Fibroblast of skin of right biceps (primary cell): ENCODE results near the gene EPS15.
"Not testable (repeated sequence)": the region's sequence is repeated elsewhere in the genome, so short reads cannot be mapped to it uniquely, and the experiment has no call there.

Source experiments
- DNase-seq: peaks from one replicate; pipeline ENCODE4 v3.0.0-alpha.2; 2013

Gene EPS15

DNA sequence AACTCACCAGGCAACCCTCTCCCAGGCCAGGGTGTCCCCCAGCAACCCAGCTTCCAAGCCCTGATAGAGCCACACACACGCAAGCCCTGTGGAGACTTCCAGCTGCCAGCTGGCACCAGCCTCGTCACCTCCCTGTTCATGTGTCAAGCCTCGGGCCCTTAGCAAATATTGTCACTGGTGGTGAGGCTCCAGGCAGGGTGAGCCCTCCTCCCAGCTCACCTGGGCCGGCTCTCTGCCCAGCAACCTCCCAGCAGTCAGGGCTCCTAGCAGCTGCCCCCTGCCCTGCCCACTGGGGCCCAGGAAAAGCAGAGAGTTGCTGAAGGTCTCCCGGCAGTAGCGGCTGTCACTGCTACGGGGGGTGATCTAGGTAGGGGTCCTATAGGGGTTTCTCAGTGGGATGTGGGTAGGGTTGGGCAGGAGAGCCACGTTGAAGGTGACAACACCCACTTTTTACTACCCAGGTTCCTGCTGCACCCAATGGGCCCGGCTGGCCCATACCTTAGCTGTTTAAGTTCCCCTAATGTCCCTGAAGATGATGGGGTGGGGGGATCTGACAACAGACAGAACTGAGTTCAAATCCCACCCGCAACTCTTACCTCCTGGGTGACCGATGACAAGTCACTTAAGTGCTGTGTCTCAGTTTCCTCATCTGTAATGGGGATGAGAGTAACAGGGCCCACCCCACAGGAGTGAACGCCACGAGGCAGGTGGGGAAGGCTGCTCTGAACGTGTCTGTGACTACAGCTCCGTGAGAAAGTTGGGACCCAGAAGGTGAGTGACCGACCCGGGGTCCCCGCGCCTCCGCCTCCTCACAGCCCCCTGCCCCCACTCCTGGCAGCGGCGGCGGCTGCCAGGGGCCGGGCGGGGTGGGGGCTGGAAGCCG lies 189.4 kb downstream of the EPS15 start:
- DNase-seq = no peak

- DNase-seq = no peak
Measured at GRCh38 chr1:51328926-51329325, 190.1 kb downstream of the EPS15 start.

- DNase-seq = peak; percentile 65
Measured at GRCh38 chr1:51328279-51328678, 190.8 kb downstream of the EPS15 start.

DNA sequence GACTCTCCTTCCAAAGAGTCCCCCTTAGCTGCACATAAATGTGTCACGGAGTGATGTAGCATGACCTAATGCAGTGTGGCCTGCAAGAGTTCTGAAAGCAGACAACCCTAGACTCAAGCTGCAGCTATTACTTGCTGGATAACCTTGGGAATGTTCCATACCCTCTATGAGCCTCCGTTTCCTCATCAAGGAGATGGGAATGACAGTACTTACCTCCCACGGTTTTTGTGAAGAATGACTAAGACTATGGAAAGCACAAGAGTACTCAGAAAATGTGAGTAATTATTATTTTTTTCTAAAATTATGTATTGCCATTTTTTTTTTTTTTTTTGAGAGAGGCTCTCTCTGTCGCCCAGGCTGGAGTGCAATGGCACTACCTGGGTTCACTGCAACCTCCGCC lies 191.7 kb downstream of the EPS15 start:
- peak; percentile 59 for DNase-seq

GRCh38 chr1:51326839-51327238 lies 192.2 kb downstream of the EPS15 start:
- no peak for DNase-seq

GRCh38 chr1:51325878-51326755 lies 192.9 kb downstream of the EPS15 start:
- DNase-seq = no peak

DNA sequence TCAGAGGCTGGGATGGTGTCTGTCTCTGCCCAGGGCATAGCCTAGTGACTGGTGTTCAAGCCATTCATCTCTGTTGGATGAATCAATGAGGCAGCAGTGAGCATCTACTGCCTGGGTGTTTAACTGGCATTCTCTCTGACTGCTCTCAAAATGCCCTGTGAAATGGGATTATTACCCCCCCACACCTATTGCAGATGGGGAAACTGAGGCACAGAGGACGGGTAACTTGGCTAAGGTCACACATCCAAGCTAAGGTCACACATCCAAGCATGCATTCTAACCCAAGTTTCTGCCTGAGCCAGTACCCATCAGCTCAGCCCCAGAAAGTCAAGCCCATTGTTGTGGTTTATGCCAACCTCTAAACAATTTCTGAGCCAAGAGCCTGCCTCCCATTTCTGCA lies 193.7 kb downstream of the EPS15 start:
- DNase-seq = no peak

DNA sequence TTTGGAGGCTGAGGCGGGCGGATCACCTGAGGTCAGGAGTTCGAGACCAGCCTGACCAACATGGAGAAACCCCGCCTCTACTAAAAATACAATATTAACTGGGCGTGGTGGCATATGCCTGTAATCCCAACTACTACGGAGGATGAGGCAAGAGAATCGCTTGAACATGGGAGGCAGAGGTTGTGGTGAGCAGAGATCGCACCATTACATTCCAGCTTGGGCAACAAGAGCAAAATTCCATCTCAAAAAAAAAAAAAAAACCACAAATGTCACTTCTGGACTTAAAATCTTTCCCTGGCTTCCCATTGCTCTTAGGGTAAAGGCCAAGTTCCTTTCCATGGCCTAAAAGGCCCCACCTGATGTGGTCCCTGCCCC lies 194.1 kb downstream of the EPS15 start:
- not testable (repeated sequence) for DNase-seq

DNA sequence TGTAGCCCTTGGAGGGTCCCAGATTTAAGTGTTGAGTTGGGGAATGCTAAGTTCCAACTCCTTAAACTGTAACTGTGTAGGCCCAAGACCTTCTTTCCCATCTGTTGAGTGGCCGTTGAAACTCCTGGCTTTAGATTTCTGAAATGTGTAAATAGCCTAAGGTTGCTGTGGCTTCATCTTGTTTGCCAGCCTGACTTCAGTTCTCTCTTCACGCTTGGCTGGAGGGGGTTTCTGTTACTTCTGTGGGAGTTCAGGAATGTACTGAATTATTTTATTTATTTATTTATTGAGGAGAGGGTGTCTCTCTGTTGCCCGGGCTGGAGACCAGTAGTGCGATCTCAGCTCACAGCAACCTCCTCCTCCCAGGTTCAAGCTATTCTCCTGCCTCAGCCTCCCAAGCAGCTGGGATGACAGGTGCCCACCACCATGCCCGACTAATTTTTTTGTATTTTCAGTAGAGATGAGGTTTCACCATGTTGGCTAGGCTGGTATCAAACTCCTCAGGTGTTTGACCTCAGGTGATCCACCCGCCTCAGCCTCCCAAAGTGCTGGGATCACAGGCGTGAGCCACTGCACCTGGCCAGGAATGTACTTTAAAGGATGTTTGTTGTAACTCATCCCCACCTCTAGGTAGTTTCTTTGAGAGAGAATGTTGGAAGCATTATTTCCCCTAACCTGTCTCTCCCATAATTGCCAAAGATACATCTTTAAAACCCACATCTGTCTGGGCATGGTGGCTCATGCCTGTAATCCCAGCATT lies 194.6 kb downstream of the EPS15 start:
- no peak for DNase-seq

DNA sequence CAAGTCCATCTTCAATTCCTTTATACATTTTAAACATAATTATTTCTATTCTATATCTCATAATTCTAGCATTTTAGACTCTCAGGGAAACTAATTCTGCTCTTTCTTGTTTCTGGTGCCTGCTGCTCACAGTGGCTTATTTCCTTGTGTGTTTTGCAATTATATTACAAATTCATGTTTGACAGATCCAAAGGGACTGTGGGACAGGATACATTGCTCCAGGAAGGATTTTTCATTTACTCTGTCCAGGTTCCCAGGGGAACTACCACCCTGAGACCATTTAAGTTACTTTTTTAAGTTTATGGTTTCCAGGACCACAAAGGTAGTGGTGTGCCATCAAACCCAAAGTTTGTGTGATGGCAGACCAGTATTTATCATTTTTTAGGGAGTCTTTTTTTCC lies 195.3 kb downstream of the EPS15 start:
- no peak for DNase-seq

- no peak for DNase-seq
Measured at GRCh38 chr1:51322417-51323101, 196.5 kb downstream of the EPS15 start.

GRCh38 chr1:51321924-51322280 lies 197.2 kb downstream of the EPS15 start:
- no peak for DNase-seq

DNA sequence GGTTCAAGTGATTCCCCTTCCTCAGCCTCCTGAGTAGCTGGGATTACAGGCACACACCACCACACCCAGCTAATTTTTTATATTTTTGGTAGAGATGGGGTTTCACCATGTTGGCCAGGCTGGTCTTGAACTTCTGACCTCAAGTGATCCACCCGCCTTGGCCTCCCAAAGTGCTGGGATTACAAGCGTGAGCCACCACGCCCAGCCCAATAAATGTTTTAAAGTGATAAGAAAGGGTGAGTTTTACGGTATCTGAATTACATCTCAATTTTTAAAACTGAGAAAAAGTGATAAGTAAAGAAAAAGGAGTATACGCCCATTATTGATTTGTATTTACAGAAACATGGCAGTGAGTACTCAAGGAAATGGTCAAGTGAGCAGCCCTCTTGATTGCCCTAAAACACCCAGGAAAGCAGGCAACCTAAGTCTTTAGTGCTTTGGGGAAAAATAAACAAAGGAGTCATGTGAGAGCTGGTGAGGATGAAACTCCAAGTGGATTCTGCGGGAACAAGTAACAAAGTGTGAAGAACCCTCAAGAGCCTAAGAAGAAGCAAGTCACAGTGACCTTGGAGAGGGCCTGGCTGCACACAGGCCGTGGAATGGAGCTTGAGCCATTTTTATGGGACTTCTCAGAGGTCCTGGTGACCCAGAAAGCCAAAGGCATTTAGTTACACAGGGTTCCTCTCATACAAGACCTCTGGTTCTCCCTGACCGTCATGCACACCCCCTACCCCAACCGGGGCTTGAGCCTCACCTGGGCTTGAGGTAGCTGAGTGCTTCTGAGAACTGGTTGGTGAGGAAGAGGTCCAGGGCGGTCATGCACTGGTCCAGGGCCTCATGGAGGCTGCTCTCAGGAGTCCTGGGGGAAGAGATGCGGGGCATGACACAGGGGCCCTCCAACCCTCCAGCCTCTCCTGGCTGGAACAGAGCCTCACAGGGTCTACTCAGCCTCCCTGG lies 197.8 kb downstream of the EPS15 start:
- DNase-seq = no peak

DNA sequence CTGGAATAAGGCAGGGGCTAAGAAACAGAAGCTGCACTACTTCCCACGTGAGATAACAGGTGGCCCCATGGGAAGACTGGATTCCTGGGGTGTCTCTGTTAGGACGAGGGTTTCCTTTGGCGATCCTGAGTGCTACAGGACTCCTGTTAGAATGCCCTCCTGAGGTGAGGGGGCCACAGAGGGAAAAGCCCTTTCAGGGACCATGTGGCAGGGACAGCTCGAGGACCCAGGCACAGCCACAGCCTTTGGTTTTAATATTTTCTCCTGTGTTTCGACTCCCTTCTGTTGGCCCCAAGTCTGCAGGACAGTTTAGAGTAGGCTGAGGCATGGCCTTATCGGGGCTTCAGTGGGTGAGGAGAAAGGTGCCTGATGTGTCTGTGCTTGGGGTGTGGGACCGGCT lies 201.3 kb downstream of the EPS15 start:
- DNase-seq = no peak

DNA sequence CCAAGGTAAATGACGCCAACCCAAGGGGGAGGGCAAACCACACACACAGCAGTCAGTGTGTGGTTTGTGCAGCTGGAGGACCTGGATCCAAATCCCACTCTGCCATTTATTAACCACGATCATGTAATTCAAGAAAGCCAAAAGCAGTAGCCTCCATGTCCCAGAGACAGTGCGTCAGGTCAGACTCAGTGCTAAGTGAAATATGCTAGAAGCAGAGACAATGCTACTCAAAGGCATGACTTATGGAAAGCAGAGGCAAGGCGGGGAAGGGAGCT lies 202.3 kb downstream of the EPS15 start:
- DNase-seq = no peak

- no peak for DNase-seq
Measured at GRCh38 chr1:51316113-51316845, 202.8 kb downstream of the EPS15 start.

DNA sequence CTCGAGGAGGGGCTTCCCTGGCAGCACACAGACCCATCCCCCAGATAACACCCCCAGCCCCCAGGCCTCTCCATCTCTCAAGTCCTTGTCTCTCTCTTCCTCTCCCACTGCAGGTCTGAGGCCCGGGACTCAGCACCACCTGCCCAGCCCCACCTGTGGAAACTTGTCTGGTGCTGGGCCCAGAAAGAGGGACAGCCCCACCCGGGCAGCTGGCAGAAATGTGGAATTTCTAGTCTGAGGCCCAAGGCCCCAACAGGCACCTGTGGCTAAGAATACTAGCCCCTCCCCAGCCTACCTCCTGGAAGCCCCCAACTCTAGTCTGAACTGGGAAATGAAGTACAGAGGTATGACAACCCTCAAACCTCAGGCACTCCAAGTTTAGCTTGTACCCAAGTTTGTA lies 204.1 kb downstream of the EPS15 start:
- no peak for DNase-seq

DNA sequence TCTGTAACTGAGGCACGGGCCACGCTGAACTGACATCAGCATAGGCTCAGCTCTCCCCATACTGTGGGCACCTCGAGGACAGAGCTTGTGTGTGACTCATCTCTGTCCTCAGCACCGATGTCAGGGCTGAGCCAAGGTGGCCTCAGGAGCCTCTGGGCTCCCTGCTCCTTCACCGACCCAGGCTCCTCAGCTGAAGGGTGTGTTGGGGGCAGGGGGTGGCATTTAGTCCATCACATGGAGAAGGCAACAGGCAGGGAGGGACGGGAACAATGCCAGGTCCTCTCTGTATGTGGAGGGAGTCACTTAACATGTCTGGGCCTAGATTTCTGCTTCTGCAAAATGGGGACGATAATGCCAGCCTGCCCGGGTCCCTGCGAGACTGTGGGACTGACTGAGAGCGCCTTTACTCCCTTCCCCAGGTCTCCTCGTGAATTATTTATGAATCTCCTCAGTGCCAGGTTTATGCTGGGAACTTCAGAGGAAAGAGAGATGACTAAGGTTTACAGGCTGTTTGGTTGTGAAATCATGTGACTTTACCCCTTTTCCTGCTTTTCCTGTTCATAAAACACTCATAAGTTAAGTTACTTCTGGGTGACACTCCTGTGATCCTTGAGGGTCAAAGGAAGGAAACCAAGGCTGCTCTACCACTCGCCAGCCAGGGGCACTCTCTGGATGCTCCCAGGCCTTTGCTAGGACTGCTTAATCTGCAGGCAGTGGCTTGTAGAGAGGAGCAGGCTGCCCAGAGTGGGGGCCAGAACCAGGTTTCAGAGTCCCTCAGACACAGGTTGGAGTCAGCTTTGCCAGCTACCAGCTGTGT lies 204.9 kb downstream of the EPS15 start:
- peak; percentile 75 for DNase-seq

DNA sequence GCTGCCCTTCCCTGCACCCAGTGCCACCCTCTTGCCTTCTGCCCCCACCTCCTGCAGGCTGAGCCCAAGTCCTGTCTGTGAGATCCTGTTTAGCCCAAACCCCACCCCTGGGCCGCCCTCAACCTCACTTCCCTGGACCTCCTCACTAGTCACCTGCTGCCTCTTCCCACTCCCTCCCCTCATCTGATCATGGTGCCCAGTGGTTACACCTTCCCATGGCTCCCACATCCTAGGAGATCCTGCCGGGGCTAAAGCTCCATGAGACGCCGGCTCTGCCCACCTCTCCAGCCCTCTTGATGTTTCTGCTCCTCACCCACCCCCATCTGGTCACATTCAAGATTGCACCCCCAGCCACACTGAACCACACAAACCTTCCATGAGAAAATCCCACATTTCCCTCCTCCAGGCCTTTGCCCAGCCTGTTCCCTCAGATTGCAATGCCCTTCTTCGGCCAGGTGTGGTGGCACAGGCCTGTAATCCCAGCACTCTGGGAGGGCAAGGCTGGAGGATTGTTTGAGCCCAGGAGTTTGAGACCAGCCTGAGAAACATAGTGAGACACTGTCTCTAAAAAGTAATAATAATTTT lies 205.7 kb downstream of the EPS15 start:
- DNase-seq = peak; percentile 20

- no peak for DNase-seq
Measured at GRCh38 chr1:51312718-51313117, 206.3 kb downstream of the EPS15 start.
